COLO668 (cell line): Measurements from ENCODE around the gene UNC5B.
A peak's percentile ranks its signal among the peaks of the same experiment; 100 is the strongest.

Experiments used
- DNase-seq: peaks from one replicate; lab custom pipeline; 2025; ENCODE audit not compliant: unreplicated experiment; lab: John Stamatoyannopoulos, UW

The UNC5B gene

GRCh38 chr10:71314028-71314693 lies 101.8 kb downstream of the UNC5B start:
- DNase-seq = peak; percentile 22

- DNase-seq = no peak
Measured at GRCh38 chr10:71314694-71315225, 102.4 kb downstream of the UNC5B start.

- no peak for DNase-seq
Measured at GRCh38 chr10:71316056-71316785, 103.9 kb downstream of the UNC5B start.

- no peak for DNase-seq
Measured at GRCh38 chr10:71316786-71317160, 104.4 kb downstream of the UNC5B start.

GRCh38 chr10:71317739-71318138 lies 105.4 kb downstream of the UNC5B start:
- no peak for DNase-seq

- peak; percentile 84 for DNase-seq
Measured at GRCh38 chr10:71319042-71319799, 106.9 kb downstream of the UNC5B start, which contains the start of gene SLC29A3. SLC29A3 (plus strand) TSS chr10:71319259; CDS start chr10:71319310, 51 bp downstream.

GRCh38 chr10:71319800-71320392 lies 107.5 kb downstream of the UNC5B start:
- no peak for DNase-seq

- no peak for DNase-seq
Measured at GRCh38 chr10:71320592-71320991, 108.2 kb downstream of the UNC5B start.

- no peak for DNase-seq
Measured at GRCh38 chr10:71321386-71321785, 109.0 kb downstream of the UNC5B start.

- no peak for DNase-seq
Measured at GRCh38 chr10:71323407-71323806, 111.0 kb downstream of the UNC5B start.

GRCh38 chr10:71324743-71325142 lies 112.4 kb downstream of the UNC5B start:
- DNase-seq = no peak

- no peak for DNase-seq
Measured at GRCh38 chr10:71325267-71325666, 112.9 kb downstream of the UNC5B start.

- DNase-seq = peak; percentile 87
Measured at GRCh38 chr10:71326464-71326881, 114.1 kb downstream of the UNC5B start.

- DNase-seq = no peak
Measured at GRCh38 chr10:71330789-71331404, 118.5 kb downstream of the UNC5B start.

GRCh38 chr10:71331736-71332135 lies 119.4 kb downstream of the UNC5B start:
- peak; percentile 46 for DNase-seq

GRCh38 chr10:71332466-71332865 lies 120.1 kb downstream of the UNC5B start:
- no peak for DNase-seq

GRCh38 chr10:71333129-71333887 lies 120.9 kb downstream of the UNC5B start:
- DNase-seq = peak; percentile 12

- DNase-seq = peak; percentile 62
Measured at GRCh38 chr10:71334221-71334791, 121.9 kb downstream of the UNC5B start.

GRCh38 chr10:71335173-71335708 lies 122.9 kb downstream of the UNC5B start:
- no peak for DNase-seq
